HCT116 (cell line): ENCODE measurements around the gene AQP6. TPM values are rescaled to one million over a fixed set of nuclear protein-coding genes. Genes with fewer than 3 reads are reported as not detected.

Experiments used
- ATAC-seq: fragments of 200-7000 bp; cut with Tn5 transposase; 2 replicates; pipeline ENCODE4 v1.9.1; 2020; ENCODE audit warnings: mild to moderate bottlenecking, moderate library complexity
- BruUV-seq: library from RNA; stranded (reverse); fragments of 400-500 nt; replicated peaks from 2 replicates; lab custom pipeline; 2021; lab: Mats Ljungman, UMichigan
- CTCF ChIA-PET: fragments of 300-600 bp; sonication (Branson Sonifier 250); formaldehyde crosslinking; loops from one replicate; lab custom pipeline; 2021; ENCODE audit warnings: antibody characterized with exemption; lab: Charles Lee
- POLR2A ChIA-PET: fragments of 300-600, 350-600 bp; sonication (Branson Sonifier 250); formaldehyde crosslinking; loops from one replicate; lab custom pipeline; 2021; ENCODE audit warnings: antibody characterized with exemption; lab: Charles Lee
- RAD21 ChIA-PET, 2 experiments: fragments of 300-600 bp; sonication (Branson Sonifier 250); formaldehyde crosslinking; loops; one replicate each; lab custom pipeline; 2023; ENCODE audit warnings: low total read pairs in 2 of 2; ENCODE audit not compliant: uncharacterized antibody in 2 of 2, unreplicated experiment in 2 of 2, low non-redundant PET in 1 of 2; lab: Charles Lee
- DNase-seq: peaks from one replicate; pipeline ENCODE4 v3.0.0-alpha.2; 2010; ENCODE audit warnings: low read depth, low spot score
- H2AFZ ChIP-seq: fragments of 200-600 bp; shearing (Covaris generic), sonication (generic); 2 replicates; pipeline ENCODE4 v1.6.1; 2017; ENCODE audit warnings: low read depth, mixed run types, mixed read lengths, antibody characterized with exemption, low read length; ENCODE audit not compliant: poor library complexity, severe bottlenecking
- H3K27ac ChIP-seq: 2 replicates; pipeline ENCODE4 v1.5.1; 2012; ENCODE audit warnings: low read depth, low read length
- H3K27me3 ChIP-seq: fragments of 200-600 bp; sonication (generic); 2 replicates; pipeline ENCODE4 v1.6.1; 2016; ENCODE audit warnings: mixed run types, low read length, mixed read lengths; ENCODE audit not compliant: insufficient read depth
- H3K36me3 ChIP-seq, 2 experiments: fragments of 200-500 bp in 1 of 2; fragments of 200-600 bp in 1 of 2; sonication (Bioruptor generic) in 1 of 2; sonication (generic) in 1 of 2; 2 replicates each; pipeline versions ENCODE4 v1.5.1 to v1.6.1; 2014 to 2016; ENCODE audit warnings: low read length in 2 of 2, inconsistent platforms in 1 of 2, mixed read lengths in 1 of 2, mixed run types in 1 of 2; ENCODE audit not compliant: insufficient read depth in 2 of 2, control insufficient read depth in 1 of 2
- H3K4me1 ChIP-seq, 2 experiments: fragments of 200-600 bp in 1 of 2; sonication (generic) in 1 of 2; 2 replicates each; pipeline versions ENCODE4 v1.5.1 to v1.6.1; 2012 to 2017; ENCODE audit warnings: low read length in 2 of 2, inconsistent platforms in 1 of 2, mild to moderate bottlenecking in 1 of 2, mixed read lengths in 1 of 2, mixed run types in 1 of 2, moderate library complexity in 1 of 2; ENCODE audit not compliant: insufficient read depth in 2 of 2, control insufficient read depth in 1 of 2
- H3K4me2 ChIP-seq: fragments of 200-600 bp; sonication (generic); 2 replicates; pipeline ENCODE4 v1.6.1; 2017; ENCODE audit warnings: mixed run types, low read length, mixed read lengths
- H3K4me3 ChIP-seq, 2 experiments: fragments of 200-600 bp in 1 of 2; sonication (generic) in 1 of 2; replicated peaks in 1 of 2; 2 replicates each; pipeline ENCODE4 v1.5.1; 2011 to 2016; ENCODE audit warnings: low read length in 2 of 2, control low read depth in 1 of 2, low read depth in 1 of 2, mild to moderate bottlenecking in 1 of 2, mixed read lengths in 1 of 2, mixed run types in 1 of 2
- H3K79me2 ChIP-seq: fragments of 200-600 bp; sonication (generic); 2 replicates; pipeline ENCODE4 v1.6.1; 2017; ENCODE audit warnings: mild to moderate bottlenecking, mixed run types, low read length, moderate library complexity, mixed read lengths; ENCODE audit not compliant: insufficient read depth
- H3K9ac ChIP-seq: fragments of 200-600 bp; sonication (generic); 2 replicates; pipeline ENCODE4 v1.6.1; 2016; ENCODE audit warnings: low read length, mixed read lengths
- H3K9me2 ChIP-seq: fragments of 200-600 bp; sonication (generic), shearing (Covaris generic); 2 replicates; pipeline ENCODE4 v1.6.1; 2017; ENCODE audit warnings: mixed run types, mild to moderate bottlenecking, moderate library complexity; ENCODE audit not compliant: insufficient read depth
- H3K9me3 ChIP-seq, 2 experiments: fragments of 200-500 bp in 1 of 2; fragments of 200-600 bp in 1 of 2; sonication (Bioruptor generic) in 1 of 2; sonication (generic) in 1 of 2; 2 replicates each; pipeline ENCODE4 v1.6.1; 2014 to 2017; ENCODE audit warnings: low read length in 2 of 2, mixed read lengths in 2 of 2, inconsistent platforms in 1 of 2, low read depth in 1 of 2, mild to moderate bottlenecking in 1 of 2, mixed run types in 1 of 2, moderate library complexity in 1 of 2; ENCODE audit not compliant: control insufficient read depth in 1 of 2, insufficient read depth in 1 of 2
- H4K20me1 ChIP-seq: fragments of 200-600 bp; sonication (generic), shearing (Covaris generic); 2 replicates; pipeline ENCODE4 v1.6.1; 2017; ENCODE audit warnings: mixed run types, mild to moderate bottlenecking, moderate library complexity; ENCODE audit not compliant: insufficient read depth
- CBX3 ChIP-seq: IDR thresholded peaks from 2 replicates; pipeline ENCODE4 v1.6.1; 2012; ENCODE audit warnings: low read depth
- CEBPB ChIP-seq: IDR thresholded peaks from 2 replicates; pipeline ENCODE4 v1.6.1; 2012; ENCODE audit warnings: low read depth
- EGR1 ChIP-seq: IDR thresholded peaks from 2 replicates; pipeline ENCODE4 v1.6.1; 2012; ENCODE audit warnings: low read depth
- ELF1 ChIP-seq: IDR thresholded peaks from 2 replicates; pipeline ENCODE4 v1.6.1; 2012; ENCODE audit warnings: low read depth, borderline replicate concordance
- EZH2 ChIP-seq: fragments of 200-600 bp; sonication (generic); IDR thresholded peaks from 2 replicates; pipeline ENCODE4 v1.6.1; 2017; ENCODE audit warnings: antibody characterized with exemption, mixed run types
- FOSL1 ChIP-seq: IDR thresholded peaks from 2 replicates; pipeline ENCODE4 v1.6.1; 2012; ENCODE audit warnings: low read depth
- RAD21 ChIP-seq: IDR thresholded peaks from 2 replicates; pipeline ENCODE4 v1.6.1; 2012; ENCODE audit warnings: low read depth, mild to moderate bottlenecking
- SP1 ChIP-seq: IDR thresholded peaks from 2 replicates; pipeline ENCODE4 v1.6.1; 2012; ENCODE audit warnings: low read depth
- TCF7L2 ChIP-seq: IDR thresholded peaks from 2 replicates; pipeline ENCODE4 v1.7.0; 2011; ENCODE audit warnings: borderline replicate concordance, inconsistent platforms; ENCODE audit not compliant: insufficient read depth, insufficient read length; ENCODE audit errors: extremely low read depth
- ZFX ChIP-seq: fragments of 450-650 bp; IDR thresholded peaks from 2 replicates; pipeline ENCODE4 v1.6.1; 2017
- intact Hi-C: fragments of 100-400 bp; cut with micrococcal nuclease; formaldehyde crosslinking; loops from 2 replicates; pipeline ENCODE4 v1.10.0; 2022
- total RNA-seq: library from RNA; stranded (reverse); gene quantifications from one replicate; pipeline ENCODE4 v1.2.1, GENCODE V29; 2021; ENCODE audit not compliant: unreplicated experiment
- TF ChIP-seq, protein P1 (sequence below), 3 experiments: fragments of 200-600 bp in 1 of 3; sonication (generic) in 1 of 3; IDR thresholded peaks in 2 of 3; conservative IDR thresholded peaks in 1 of 3; 2 replicates each; pipeline ENCODE4 v1.5.1; 2012 to 2017; ENCODE audit warnings: low read depth in 2 of 3, low read length in 2 of 3, antibody characterized with exemption in 1 of 3, borderline replicate concordance in 1 of 3, control low read depth in 1 of 3, mild to moderate bottlenecking in 1 of 3, mixed read lengths in 1 of 3, mixed run types in 1 of 3, moderate library complexity in 1 of 3; ENCODE audit not compliant: insufficient read depth in 1 of 3

Gene AQP6
- total RNA-seq, 1 experiment from 2014 or later, result not detected

DNA sequence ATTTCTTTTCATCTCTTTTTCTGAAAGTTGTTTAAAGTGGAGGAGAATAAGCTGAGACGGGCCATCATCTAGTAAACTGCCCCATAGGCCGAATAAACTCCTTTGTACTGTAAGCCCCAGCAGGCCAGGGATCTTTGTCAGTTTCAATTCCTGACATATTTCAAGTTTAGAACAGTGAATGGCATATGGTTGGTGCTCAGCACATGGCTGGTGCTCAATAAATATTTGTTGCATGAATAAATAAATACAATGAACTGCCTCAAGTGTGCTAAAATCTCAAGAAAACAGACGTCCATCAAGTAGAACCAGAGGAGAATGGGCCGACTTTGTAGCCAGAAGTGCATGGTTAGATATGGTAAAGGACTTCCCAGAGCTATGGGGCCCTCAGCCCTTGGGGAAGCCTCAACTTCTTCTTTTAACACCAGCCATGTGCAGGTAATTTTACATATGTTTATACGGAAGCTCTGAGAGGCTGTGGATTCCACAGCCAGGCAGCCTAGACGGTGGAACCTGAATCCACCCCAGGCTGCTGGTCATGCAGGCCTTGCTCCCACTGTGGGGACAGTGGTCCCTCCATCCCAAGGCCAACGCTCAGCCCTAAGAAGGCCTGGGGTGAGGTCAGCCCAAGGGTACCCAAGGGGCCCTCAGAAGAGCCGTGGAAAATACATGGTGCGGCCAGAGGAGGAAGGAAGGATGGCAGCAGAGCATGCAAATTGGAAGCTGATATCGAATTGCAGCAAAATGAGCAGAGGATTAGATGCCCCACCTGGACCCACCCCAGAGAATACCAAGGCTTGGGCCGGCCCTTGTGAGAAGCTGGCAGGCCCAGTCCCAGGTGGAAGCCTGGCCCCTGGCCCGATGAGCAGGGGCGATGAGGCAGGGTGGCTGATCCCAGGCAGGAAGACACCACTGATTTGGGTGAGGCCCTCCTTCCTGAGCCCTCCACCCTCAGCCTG lies 30.9 kb upstream of the AQP6 start:
- no TSS peak for BruUV-seq
- Histone ChIP-seq H2AFZ (no peak overlapping the region), H3K4me2 (no peak overlapping the region), H3K4me3 (no peak overlapping the region), H3K9ac (no peak overlapping the region), H3K79me2 (no peaks in the 10 kb centered on the region), H3K9me3 (no peaks in the 10 kb centered on the region), H3K27me3 (no peaks in the 10 kb centered on the region), H3K27ac (no peak overlapping the region), H3K4me1 (peaks cover 3 to 13% of the 10 kb centered on the region in 2 experiments; a peak in 3 of 4 replicates), H3K9me2 (no peaks in the 10 kb centered on the region), H4K20me1 (no peaks in the 10 kb centered on the region), H3K36me3 (no peaks in the 10 kb centered on the region)
- no peak for TF ChIP-seq FOSL1
- ChIA-PET RAD21 (no interaction called here), CTCF (no interaction called here), POLR2A (no interaction called here)
- intact Hi-C loops, result no loop called here
- DNase-seq, result no peak
- no peak for ATAC-seq

DNA sequence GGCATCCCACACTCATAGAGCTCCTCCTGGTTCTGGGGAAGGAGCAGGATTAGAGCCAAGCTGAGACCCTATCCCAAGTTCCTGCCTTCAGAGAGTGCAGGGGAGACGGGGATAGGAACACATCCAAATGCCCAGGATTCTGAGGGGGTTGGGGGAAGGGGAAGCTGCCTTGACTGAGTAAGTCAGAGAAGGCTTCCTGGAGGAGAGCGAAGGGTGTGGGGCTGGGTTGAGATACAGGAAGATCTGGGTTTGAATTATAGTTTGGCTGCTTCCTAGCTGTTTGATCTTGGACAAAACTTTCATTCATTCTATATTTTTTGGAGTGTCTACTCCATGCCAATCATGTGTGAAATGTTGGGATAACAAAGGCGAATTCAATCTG lies 30.2 kb upstream of the AQP6 start:
- Histone ChIP-seq H3K27me3 (no peaks in the 10 kb centered on the region), H3K36me3 (no peaks in the 10 kb centered on the region), H2AFZ (no peak overlapping the region), H3K4me1 (peaks cover 3 to 13% of the 10 kb centered on the region in 2 experiments; a peak in 3 of 4 replicates), H3K9ac (no peak overlapping the region), H3K9me3 (no peaks in the 10 kb centered on the region), H3K27ac (no peak overlapping the region), H3K79me2 (no peaks in the 10 kb centered on the region), H3K4me3 (no peak overlapping the region), H4K20me1 (no peaks in the 10 kb centered on the region), H3K9me2 (no peaks in the 10 kb centered on the region), H3K4me2 (no peak overlapping the region)
- no peak for DNase-seq
- RAD21 ChIA-PET, result no interaction called here
- intact Hi-C loops, result no loop called here
- POLR2A ChIA-PET, result no interaction called here
- CTCF ChIA-PET, result no interaction called here
- no TSS peak for BruUV-seq
- ATAC-seq, result no peak
- no peak for TF ChIP-seq TCF7L2
- no peak for TF ChIP-seq CBX3
- no peak for TF ChIP-seq SP1
- TF ChIP-seq EZH2, result no peak
- TF ChIP-seq ELF1, result no peak
- TF ChIP-seq, protein P1, sequence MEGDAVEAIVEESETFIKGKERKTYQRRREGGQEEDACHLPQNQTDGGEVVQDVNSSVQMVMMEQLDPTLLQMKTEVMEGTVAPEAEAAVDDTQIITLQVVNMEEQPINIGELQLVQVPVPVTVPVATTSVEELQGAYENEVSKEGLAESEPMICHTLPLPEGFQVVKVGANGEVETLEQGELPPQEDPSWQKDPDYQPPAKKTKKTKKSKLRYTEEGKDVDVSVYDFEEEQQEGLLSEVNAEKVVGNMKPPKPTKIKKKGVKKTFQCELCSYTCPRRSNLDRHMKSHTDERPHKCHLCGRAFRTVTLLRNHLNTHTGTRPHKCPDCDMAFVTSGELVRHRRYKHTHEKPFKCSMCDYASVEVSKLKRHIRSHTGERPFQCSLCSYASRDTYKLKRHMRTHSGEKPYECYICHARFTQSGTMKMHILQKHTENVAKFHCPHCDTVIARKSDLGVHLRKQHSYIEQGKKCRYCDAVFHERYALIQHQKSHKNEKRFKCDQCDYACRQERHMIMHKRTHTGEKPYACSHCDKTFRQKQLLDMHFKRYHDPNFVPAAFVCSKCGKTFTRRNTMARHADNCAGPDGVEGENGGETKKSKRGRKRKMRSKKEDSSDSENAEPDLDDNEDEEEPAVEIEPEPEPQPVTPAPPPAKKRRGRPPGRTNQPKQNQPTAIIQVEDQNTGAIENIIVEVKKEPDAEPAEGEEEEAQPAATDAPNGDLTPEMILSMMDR (IDR thresholded peaks at IDR 0.05 in 2 of 3, conservative IDR thresholded peaks at IDR 0.05 in 1 of 3; ENCODE audit: borderline replicate concordance in 1 of 3, insufficient read depth in 1 of 3, low read depth in 2 of 3, low read length in 2 of 3), result no peak
- TF ChIP-seq RAD21, result no peak
- TF ChIP-seq CEBPB, result no peak
- TF ChIP-seq EGR1, result no peak
- no peak for TF ChIP-seq ZFX
